GM12878 (cell line): ENCODE data around the gene THAP2.

Source experiments
- EP300 ChIP-seq, 2 experiments: fragments of 150-350 bp in 1 of 2; IDR thresholded peaks; 2 replicates each; pipeline ENCODE4 v1.6.1; 2011 to 2012; ENCODE audit warnings: low read depth in 2 of 2, low read length in 2 of 2, borderline replicate concordance in 1 of 2, improper control_type of control experiment in 1 of 2, inconsistent platforms in 1 of 2; ENCODE audit not compliant: control insufficient read depth in 1 of 2
- MEF2A ChIP-seq: IDR thresholded peaks from 2 replicates; pipeline ENCODE4 v1.6.1; 2011; ENCODE audit warnings: low read depth, mild to moderate bottlenecking, low read length, moderate library complexity; ENCODE audit not compliant: insufficient read depth
- NRF1 ChIP-seq: conservative IDR thresholded peaks from 2 replicates; pipeline ENCODE4 v1.6.1; 2011; ENCODE audit warnings: mild to moderate bottlenecking, low read depth, low read length, improper control_type of control experiment
- PML ChIP-seq: IDR thresholded peaks from 2 replicates; pipeline ENCODE4 v1.6.1; 2012; ENCODE audit warnings: low read length, inconsistent platforms
- ZNF274 ChIP-seq: IDR thresholded peaks from one replicate; pipeline ENCODE4 v1.8.0; 2011; ENCODE audit not compliant: insufficient read length, insufficient read depth
- TF ChIP-seq, protein P1 (sequence below), 3 experiments: IDR thresholded peaks in 2 of 3; conservative IDR thresholded peaks in 1 of 3; 2 replicates each; pipeline ENCODE4 v1.5.1; 2011; ENCODE audit warnings: low read depth in 3 of 3, low read length in 3 of 3, mild to moderate bottlenecking in 3 of 3, control low read depth in 2 of 3, moderate library complexity in 2 of 3, inconsistent platforms in 1 of 3, mixed read lengths in 1 of 3; ENCODE audit not compliant: control insufficient read depth in 2 of 3, insufficient read depth in 1 of 3; ENCODE audit errors: extremely low read depth in 1 of 3
- TF ChIP-seq, protein P2 (sequence below): fragments of 450-650 bp; IDR thresholded peaks from 2 replicates; pipeline ENCODE4 v1.6.1; 2016; ENCODE audit warnings: mild to moderate bottlenecking, moderate library complexity, borderline replicate concordance

DNA sequence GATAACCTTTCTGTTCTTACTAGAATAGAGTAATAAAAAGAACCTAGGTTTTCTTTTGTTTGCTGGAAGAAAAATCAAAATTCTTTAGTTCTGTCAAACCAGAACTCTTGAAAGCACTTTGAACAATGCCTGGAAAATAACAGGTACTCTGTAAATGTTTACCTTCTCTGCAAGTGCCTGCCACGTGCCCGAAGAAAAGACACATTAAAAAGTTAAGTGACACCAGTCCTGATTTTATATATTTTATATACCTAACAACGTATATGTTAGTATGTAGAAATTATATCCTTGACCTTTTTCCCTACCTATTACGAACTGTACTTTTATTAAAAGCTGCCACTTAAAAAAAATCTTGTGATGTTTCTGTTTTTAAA is 976 bp downstream of the THAP2 start:
- TF ChIP-seq NRF1 (no peak), PML (no peak), MEF2A (no peak), EP300 (IDR thresholded peaks at IDR 0.05; ENCODE audit: borderline replicate concordance in 1 of 2, control insufficient read depth in 1 of 2, low read depth in 2 of 2, low read length in 2 of 2) (no peak), ZNF274 (no peak)
- TF ChIP-seq, protein P1, sequence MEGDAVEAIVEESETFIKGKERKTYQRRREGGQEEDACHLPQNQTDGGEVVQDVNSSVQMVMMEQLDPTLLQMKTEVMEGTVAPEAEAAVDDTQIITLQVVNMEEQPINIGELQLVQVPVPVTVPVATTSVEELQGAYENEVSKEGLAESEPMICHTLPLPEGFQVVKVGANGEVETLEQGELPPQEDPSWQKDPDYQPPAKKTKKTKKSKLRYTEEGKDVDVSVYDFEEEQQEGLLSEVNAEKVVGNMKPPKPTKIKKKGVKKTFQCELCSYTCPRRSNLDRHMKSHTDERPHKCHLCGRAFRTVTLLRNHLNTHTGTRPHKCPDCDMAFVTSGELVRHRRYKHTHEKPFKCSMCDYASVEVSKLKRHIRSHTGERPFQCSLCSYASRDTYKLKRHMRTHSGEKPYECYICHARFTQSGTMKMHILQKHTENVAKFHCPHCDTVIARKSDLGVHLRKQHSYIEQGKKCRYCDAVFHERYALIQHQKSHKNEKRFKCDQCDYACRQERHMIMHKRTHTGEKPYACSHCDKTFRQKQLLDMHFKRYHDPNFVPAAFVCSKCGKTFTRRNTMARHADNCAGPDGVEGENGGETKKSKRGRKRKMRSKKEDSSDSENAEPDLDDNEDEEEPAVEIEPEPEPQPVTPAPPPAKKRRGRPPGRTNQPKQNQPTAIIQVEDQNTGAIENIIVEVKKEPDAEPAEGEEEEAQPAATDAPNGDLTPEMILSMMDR (IDR thresholded peaks at IDR 0.05 in 2 of 3, conservative IDR thresholded peaks at IDR 0.05 in 1 of 3; ENCODE audit: control insufficient read depth in 2 of 3, extremely low read depth in 1 of 3, insufficient read depth in 1 of 3, low read depth in 3 of 3, low read length in 3 of 3), result no peak
- TF ChIP-seq, protein P2, sequence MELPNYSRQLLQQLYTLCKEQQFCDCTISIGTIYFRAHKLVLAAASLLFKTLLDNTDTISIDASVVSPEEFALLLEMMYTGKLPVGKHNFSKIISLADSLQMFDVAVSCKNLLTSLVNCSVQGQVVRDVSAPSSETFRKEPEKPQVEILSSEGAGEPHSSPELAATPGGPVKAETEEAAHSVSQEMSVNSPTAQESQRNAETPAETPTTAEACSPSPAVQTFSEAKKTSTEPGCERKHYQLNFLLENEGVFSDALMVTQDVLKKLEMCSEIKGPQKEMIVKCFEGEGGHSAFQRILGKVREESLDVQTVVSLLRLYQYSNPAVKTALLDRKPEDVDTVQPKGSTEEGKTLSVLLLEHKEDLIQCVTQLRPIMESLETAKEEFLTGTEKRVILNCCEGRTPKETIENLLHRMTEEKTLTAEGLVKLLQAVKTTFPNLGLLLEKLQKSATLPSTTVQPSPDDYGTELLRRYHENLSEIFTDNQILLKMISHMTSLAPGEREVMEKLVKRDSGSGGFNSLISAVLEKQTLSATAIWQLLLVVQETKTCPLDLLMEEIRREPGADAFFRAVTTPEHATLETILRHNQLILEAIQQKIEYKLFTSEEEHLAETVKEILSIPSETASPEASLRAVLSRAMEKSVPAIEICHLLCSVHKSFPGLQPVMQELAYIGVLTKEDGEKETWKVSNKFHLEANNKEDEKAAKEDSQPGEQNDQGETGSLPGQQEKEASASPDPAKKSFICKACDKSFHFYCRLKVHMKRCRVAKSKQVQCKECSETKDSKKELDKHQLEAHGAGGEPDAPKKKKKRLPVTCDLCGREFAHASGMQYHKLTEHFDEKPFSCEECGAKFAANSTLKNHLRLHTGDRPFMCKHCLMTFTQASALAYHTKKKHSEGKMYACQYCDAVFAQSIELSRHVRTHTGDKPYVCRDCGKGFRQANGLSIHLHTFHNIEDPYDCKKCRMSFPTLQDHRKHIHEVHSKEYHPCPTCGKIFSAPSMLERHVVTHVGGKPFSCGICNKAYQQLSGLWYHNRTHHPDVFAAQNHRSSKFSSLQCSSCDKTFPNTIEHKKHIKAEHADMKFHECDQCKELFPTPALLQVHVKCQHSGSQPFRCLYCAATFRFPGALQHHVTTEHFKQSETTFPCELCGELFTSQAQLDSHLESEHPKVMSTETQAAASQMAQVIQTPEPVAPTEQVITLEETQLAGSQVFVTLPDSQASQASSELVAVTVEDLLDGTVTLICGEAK, result no peak
